Lower leg skin (tissue), 3 donors: ENCODE measurements around the gene CCDC43.
"Not testable (repeated sequence)": the region's sequence is repeated elsewhere in the genome, so short reads cannot be mapped to it uniquely, and the experiment has no call there.

ENCODE experiments used
- POLR2A ChIP-seq, 2 donors: fragments of 450-650 bp; IDR thresholded peaks; one replicate each; pipeline ENCODE4 v1.6.1; 2016 to 2017; ENCODE audit warnings: antibody characterized with exemption in 2 of 2, mild to moderate bottlenecking in 1 of 2, moderate library complexity in 1 of 2
- TF ChIP-seq, protein P1 (sequence below), 3 donors: fragments of 450-650 bp; IDR thresholded peaks; one replicate each; pipeline ENCODE4 v1.5.1; 2016; ENCODE audit warnings: antibody characterized with exemption in 3 of 3, mild to moderate bottlenecking in 3 of 3, moderate library complexity in 2 of 3

DNA sequence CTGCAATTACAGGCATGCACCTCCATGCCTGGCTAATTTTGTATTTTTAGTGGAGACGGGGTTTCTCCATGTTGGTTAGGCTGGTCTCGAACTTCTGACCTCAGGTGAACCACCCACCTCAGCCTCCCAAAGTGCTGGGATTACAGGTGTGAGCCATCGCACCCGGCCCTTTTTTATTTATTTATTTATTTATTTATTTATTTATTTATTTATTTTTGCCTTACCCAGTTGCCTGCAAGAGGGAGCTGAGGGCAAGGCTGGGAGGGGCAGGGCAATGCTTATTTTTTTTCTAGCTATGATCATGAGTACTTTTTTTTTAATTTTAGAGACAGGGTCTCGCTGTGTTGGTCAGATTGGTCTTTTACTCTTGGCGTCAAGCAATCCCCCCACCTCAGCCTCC, 36.5 kb upstream of the CCDC43 start:
- not testable (repeated sequence) for TF ChIP-seq POLR2A (IDR thresholded peaks at IDR 0.05)
- TF ChIP-seq, protein P1, sequence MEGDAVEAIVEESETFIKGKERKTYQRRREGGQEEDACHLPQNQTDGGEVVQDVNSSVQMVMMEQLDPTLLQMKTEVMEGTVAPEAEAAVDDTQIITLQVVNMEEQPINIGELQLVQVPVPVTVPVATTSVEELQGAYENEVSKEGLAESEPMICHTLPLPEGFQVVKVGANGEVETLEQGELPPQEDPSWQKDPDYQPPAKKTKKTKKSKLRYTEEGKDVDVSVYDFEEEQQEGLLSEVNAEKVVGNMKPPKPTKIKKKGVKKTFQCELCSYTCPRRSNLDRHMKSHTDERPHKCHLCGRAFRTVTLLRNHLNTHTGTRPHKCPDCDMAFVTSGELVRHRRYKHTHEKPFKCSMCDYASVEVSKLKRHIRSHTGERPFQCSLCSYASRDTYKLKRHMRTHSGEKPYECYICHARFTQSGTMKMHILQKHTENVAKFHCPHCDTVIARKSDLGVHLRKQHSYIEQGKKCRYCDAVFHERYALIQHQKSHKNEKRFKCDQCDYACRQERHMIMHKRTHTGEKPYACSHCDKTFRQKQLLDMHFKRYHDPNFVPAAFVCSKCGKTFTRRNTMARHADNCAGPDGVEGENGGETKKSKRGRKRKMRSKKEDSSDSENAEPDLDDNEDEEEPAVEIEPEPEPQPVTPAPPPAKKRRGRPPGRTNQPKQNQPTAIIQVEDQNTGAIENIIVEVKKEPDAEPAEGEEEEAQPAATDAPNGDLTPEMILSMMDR (IDR thresholded peaks at IDR 0.05), result not testable (repeated sequence)
